HAP-1 (cell line): Measurements from ENCODE around the gene TMEM18.
A peak's percentile ranks its signal among the peaks of the same experiment; 100 is the strongest.

Experiments used
- DNase-seq, 2 experiments: peaks; one replicate each; pipeline ENCODE4 v3.0.0-alpha.2; 2016 to 2020; ENCODE audit warnings: low spot score in 2 of 2
- H3K27me3 ChIP-seq: fragments of 250-450 bp; sonication (Bioruptor Pico); 2 replicates; pipeline ENCODE4 v1.5.1; 2020; ENCODE audit warnings: low read depth, mild to moderate bottlenecking, moderate library complexity
- H3K36me3 ChIP-seq: fragments of 250-450 bp; sonication (Bioruptor Pico); replicated peaks from 2 replicates; pipeline ENCODE4 v1.5.1; 2020; ENCODE audit warnings: mild to moderate bottlenecking
- H3K4me1 ChIP-seq: fragments of 250-450 bp; sonication (Bioruptor Pico); 2 replicates; pipeline ENCODE4 v1.5.1; 2020; ENCODE audit warnings: mild to moderate bottlenecking
- H3K4me3 ChIP-seq: fragments of 250-450 bp; sonication (Bioruptor Pico); 2 replicates; pipeline ENCODE4 v1.5.1; 2020; ENCODE audit warnings: mild to moderate bottlenecking, moderate library complexity
- H3K9me3 ChIP-seq: fragments of 250-450 bp; sonication (Bioruptor Pico); 2 replicates; pipeline ENCODE4 v1.5.1; 2020; ENCODE audit warnings: mild to moderate bottlenecking, moderate library complexity
- in situ Hi-C: fragments of 300-500 bp; cut with MboI; formaldehyde crosslinking; loops from 3 replicates; pipeline ENCODE4 v1.14.3; 2020; ENCODE audit warnings: low sequenced_read_pairs, inconsistent platforms, mixed read lengths

The TMEM18 gene

GRCh38 chr2:677056-677958 is at the start of gene TMEM18:
Gene TMEM18 (minus strand): TSS chr2:677406. CDS start chr2:677345, 61 bp downstream.
- Histone ChIP-seq H3K4me1 (peaks cover 6% of the 10 kb centered on the region), H3K27me3 (no peaks in the 10 kb centered on the region), H3K4me3 (peak within 1 kb of the TSS; percentile 74), H3K9me3 (no peaks in the 10 kb centered on the region), H3K36me3 (peaks cover 7% of the 10 kb centered on the region; the same call in 1 of the 2 replicates)
- peak; percentile 92 to 95 for DNase-seq
- in situ Hi-C loops, result no loop called here

- in situ Hi-C loops, result no loop called here
- no peaks in the 10 kb centered on the region for H3K9me3 ChIP-seq
- peaks cover 9% of the 10 kb centered on the region for H3K4me1 ChIP-seq
- no peak overlapping the region for H3K4me3 ChIP-seq
- no peak for DNase-seq
- H3K36me3 ChIP-seq, result no peaks in the 10 kb centered on the region
- no peaks in the 10 kb centered on the region for H3K27me3 ChIP-seq
Observed at GRCh38 chr2:726169-726568, 49.0 kb upstream of the TMEM18 start.

- no peaks in the 10 kb centered on the region for H3K9me3 ChIP-seq
- H3K27me3 ChIP-seq, result no peaks in the 10 kb centered on the region
- no peaks in the 10 kb centered on the region for H3K36me3 ChIP-seq
- H3K4me1 ChIP-seq, result peaks cover 9% of the 10 kb centered on the region
- in situ Hi-C loops, result no loop called here
- no peak overlapping the region for H3K4me3 ChIP-seq
- no peak for DNase-seq
Observed at GRCh38 chr2:725468-725867, 48.3 kb upstream of the TMEM18 start.

GRCh38 chr2:723761-724160 is 46.6 kb upstream of the TMEM18 start:
- no peak for DNase-seq
- Histone ChIP-seq H3K4me1 (no peaks in the 10 kb centered on the region), H3K4me3 (no peak overlapping the region), H3K36me3 (no peaks in the 10 kb centered on the region), H3K9me3 (no peaks in the 10 kb centered on the region), H3K27me3 (no peaks in the 10 kb centered on the region)
- in situ Hi-C loops, result loop anchor here (25.0 kb wide), 1 partner anchor 414 kb away; no protein-coding TSS in a partner anchor

GRCh38 chr2:720842-721241 is 43.6 kb upstream of the TMEM18 start:
- H3K4me1 ChIP-seq, result no peaks in the 10 kb centered on the region
- no peak overlapping the region for H3K4me3 ChIP-seq
- H3K9me3 ChIP-seq, result no peaks in the 10 kb centered on the region
- H3K27me3 ChIP-seq, result no peaks in the 10 kb centered on the region
- in situ Hi-C loops, result loop anchor here (25.0 kb wide), 1 partner anchor 416 kb away; no protein-coding TSS in a partner anchor
- DNase-seq, result no peak
- no peaks in the 10 kb centered on the region for H3K36me3 ChIP-seq

- no peaks in the 10 kb centered on the region for H3K36me3 ChIP-seq
- H3K27me3 ChIP-seq, result no peaks in the 10 kb centered on the region
- in situ Hi-C loops, result loop anchor here (10.0 to 25.0 kb wide), 2 partner anchors 418 to 825 kb away; no protein-coding TSS in a partner anchor
- H3K4me3 ChIP-seq, result no peak overlapping the region
- no peaks in the 10 kb centered on the region for H3K9me3 ChIP-seq
- no peaks in the 10 kb centered on the region for H3K4me1 ChIP-seq
- no peak for DNase-seq
Observed at GRCh38 chr2:719734-720133, 42.5 kb upstream of the TMEM18 start.

GRCh38 chr2:719191-719590 is 42.0 kb upstream of the TMEM18 start:
- no peaks in the 10 kb centered on the region for H3K36me3 ChIP-seq
- H3K4me1 ChIP-seq, result no peaks in the 10 kb centered on the region
- H3K4me3 ChIP-seq, result no peak overlapping the region
- no peaks in the 10 kb centered on the region for H3K27me3 ChIP-seq
- no peak for DNase-seq
- in situ Hi-C loops, result loop anchor here (10.0 to 25.0 kb wide), 2 partner anchors 418 to 826 kb away; no protein-coding TSS in a partner anchor
- H3K9me3 ChIP-seq, result no peaks in the 10 kb centered on the region

- no peak for DNase-seq
- H3K27me3 ChIP-seq, result no peaks in the 10 kb centered on the region
- no peaks in the 10 kb centered on the region for H3K9me3 ChIP-seq
- H3K4me3 ChIP-seq, result no peak overlapping the region
- in situ Hi-C loops, result loop anchor here (10.0 to 25.0 kb wide), 2 partner anchors 420 to 827 kb away; no protein-coding TSS in a partner anchor
- no peaks in the 10 kb centered on the region for H3K36me3 ChIP-seq
- no peaks in the 10 kb centered on the region for H3K4me1 ChIP-seq
Observed at GRCh38 chr2:717661-718060, 40.5 kb upstream of the TMEM18 start.

GRCh38 chr2:715854-716560 is 38.8 kb upstream of the TMEM18 start:
- Histone ChIP-seq H3K9me3 (no peaks in the 10 kb centered on the region), H3K27me3 (no peaks in the 10 kb centered on the region), H3K36me3 (no peaks in the 10 kb centered on the region), H3K4me1 (no peaks in the 10 kb centered on the region), H3K4me3 (no peak overlapping the region)
- no peak for DNase-seq
- in situ Hi-C loops, result loop anchor here (10.0 to 25.0 kb wide), 2 partner anchors 421 to 829 kb away; no protein-coding TSS in a partner anchor

GRCh38 chr2:715038-715437 is 37.8 kb upstream of the TMEM18 start:
- in situ Hi-C loops, result loop anchor here (10.0 to 25.0 kb wide), 2 partner anchors 422 to 830 kb away; no protein-coding TSS in a partner anchor
- Histone ChIP-seq H3K4me1 (no peaks in the 10 kb centered on the region), H3K9me3 (no peaks in the 10 kb centered on the region), H3K27me3 (no peaks in the 10 kb centered on the region), H3K4me3 (no peak overlapping the region), H3K36me3 (no peaks in the 10 kb centered on the region)
- DNase-seq, result no peak

- peak; percentile 21 to 79 for DNase-seq
- no peaks in the 10 kb centered on the region for H3K27me3 ChIP-seq
- no peaks in the 10 kb centered on the region for H3K36me3 ChIP-seq
- H3K4me3 ChIP-seq, result no peak overlapping the region
- in situ Hi-C loops, result loop anchor here (10.0 to 25.0 kb wide), 2 partner anchors 423 to 831 kb away; no protein-coding TSS in a partner anchor
- no peaks in the 10 kb centered on the region for H3K9me3 ChIP-seq
- no peaks in the 10 kb centered on the region for H3K4me1 ChIP-seq
Observed at GRCh38 chr2:714005-714741, 37.0 kb upstream of the TMEM18 start.

- no peaks in the 10 kb centered on the region for H3K27me3 ChIP-seq
- H3K4me3 ChIP-seq, result no peak overlapping the region
- in situ Hi-C loops, result loop anchor here (10.0 to 25.0 kb wide), 2 partner anchors 426 to 834 kb away; no protein-coding TSS in a partner anchor
- no peak for DNase-seq
- no peaks in the 10 kb centered on the region for H3K36me3 ChIP-seq
- H3K9me3 ChIP-seq, result no peaks in the 10 kb centered on the region
- H3K4me1 ChIP-seq, result no peaks in the 10 kb centered on the region
Observed at GRCh38 chr2:710867-711665, 33.9 kb upstream of the TMEM18 start.
